Neural progenitor cell (in vitro differentiated cells): ENCODE measurements around the gene CHST4.

Experiments used
- EZH2 ChIP-seq: fragments of 200-600 bp; sonication (generic); IDR thresholded peaks from 2 replicates; pipeline ENCODE4 v1.6.1; 2017; ENCODE audit warnings: antibody characterized with exemption, mild to moderate bottlenecking, moderate library complexity
- EZH2phosphoT487 ChIP-seq: fragments of 200-600 bp; sonication (generic); IDR thresholded peaks from 2 replicates; pipeline ENCODE4 v1.6.1; 2017; ENCODE audit warnings: antibody characterized with exemption
- TF ChIP-seq, protein P1 (sequence below): fragments of 200-600 bp; sonication (generic); IDR thresholded peaks from 2 replicates; pipeline ENCODE4 v1.5.1; 2017; ENCODE audit warnings: antibody characterized with exemption, mild to moderate bottlenecking

DNA sequence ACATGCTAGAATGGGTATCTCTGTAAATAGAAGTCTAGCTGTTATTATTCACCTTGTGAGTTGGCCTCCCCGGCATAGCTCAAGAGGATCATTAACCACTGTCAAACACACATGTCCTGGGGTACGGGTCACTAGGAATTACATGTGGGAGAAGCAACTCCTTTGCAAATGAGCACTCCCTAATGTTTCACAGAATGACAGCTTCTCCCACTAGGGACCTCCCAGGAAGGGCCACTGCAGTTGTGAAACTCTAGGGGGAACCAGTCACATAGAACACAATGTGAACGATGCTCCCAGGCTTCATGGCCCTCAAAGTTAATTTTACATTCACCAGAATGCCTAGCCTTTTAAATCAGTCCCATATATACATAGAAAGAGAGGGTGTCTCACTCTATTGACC is 24.7 kb upstream of the CHST4 start:
- TF ChIP-seq, protein P1, sequence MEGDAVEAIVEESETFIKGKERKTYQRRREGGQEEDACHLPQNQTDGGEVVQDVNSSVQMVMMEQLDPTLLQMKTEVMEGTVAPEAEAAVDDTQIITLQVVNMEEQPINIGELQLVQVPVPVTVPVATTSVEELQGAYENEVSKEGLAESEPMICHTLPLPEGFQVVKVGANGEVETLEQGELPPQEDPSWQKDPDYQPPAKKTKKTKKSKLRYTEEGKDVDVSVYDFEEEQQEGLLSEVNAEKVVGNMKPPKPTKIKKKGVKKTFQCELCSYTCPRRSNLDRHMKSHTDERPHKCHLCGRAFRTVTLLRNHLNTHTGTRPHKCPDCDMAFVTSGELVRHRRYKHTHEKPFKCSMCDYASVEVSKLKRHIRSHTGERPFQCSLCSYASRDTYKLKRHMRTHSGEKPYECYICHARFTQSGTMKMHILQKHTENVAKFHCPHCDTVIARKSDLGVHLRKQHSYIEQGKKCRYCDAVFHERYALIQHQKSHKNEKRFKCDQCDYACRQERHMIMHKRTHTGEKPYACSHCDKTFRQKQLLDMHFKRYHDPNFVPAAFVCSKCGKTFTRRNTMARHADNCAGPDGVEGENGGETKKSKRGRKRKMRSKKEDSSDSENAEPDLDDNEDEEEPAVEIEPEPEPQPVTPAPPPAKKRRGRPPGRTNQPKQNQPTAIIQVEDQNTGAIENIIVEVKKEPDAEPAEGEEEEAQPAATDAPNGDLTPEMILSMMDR: no peak
- TF ChIP-seq EZH2phosphoT487: no peak
- TF ChIP-seq EZH2: no peak
